ENCODE results near the gene CAMKMT. TPM values are rescaled to one million over a fixed set of nuclear protein-coding genes. Genes with fewer than 3 reads are reported as not detected.

CAMKMT gene
- polyA plus RNA-seq, 3 donors: 4.7 to 7.8 (median 7.0) TPM

- Histone ChIP-seq H3K4me3 (replicated peaks in 1 of 3; ENCODE audit: low read depth in 2 of 3, low read length in 3 of 3) (no peak overlapping the region), H3K79me2 (ENCODE audit: insufficient read depth, low read length) (no peaks in the 10 kb centered on the region), H3K9ac (ENCODE audit: insufficient read depth, low read length, poor library complexity, severe bottlenecking) (no peak overlapping the region), H2AFZ (ENCODE audit: insufficient read depth, low read depth, low read length, poor library complexity, severe bottlenecking) (no peak overlapping the region), H3K36me3 (replicated peaks in 1 of 2; ENCODE audit: control insufficient read depth in 1 of 2, insufficient read depth in 2 of 2, low read length in 2 of 2) (no peaks in the 10 kb centered on the region), H3K27ac (ENCODE audit: low read depth in 1 of 2, low read length in 2 of 2) (no peak overlapping the region), H3K9me3 (replicated peaks in 1 of 2; ENCODE audit: control insufficient read depth in 1 of 2, insufficient read depth in 1 of 2, low read length in 2 of 2) (peaks cover 13 to 24% of the 10 kb centered on the region in 2 donors), H3K27me3 (ENCODE audit: control insufficient read depth in 2 of 2, insufficient read depth in 2 of 2, low read length in 2 of 2) (no peaks in the 10 kb centered on the region), H3K4me1 (ENCODE audit: control insufficient read depth in 1 of 2, insufficient read depth in 2 of 2, low read length in 2 of 2) (peaks cover 3 to 6% of the 10 kb centered on the region in 2 donors), H4K20me1 (ENCODE audit: insufficient read depth, low read length) (no peaks in the 10 kb centered on the region), H3K4me2 (replicated peaks; ENCODE audit: extremely low read depth, low read length, poor library complexity, severe bottlenecking) (no peak overlapping the region)
- Mint-ChIP-seq H3K4me1 (peaks cover 16% of the 10 kb centered on the region), H3K27ac (peak overlapping the region in 1 of 7 donors; percentile 1), H3K27me3 (ENCODE audit: low read depth in 3 of 3) (peaks cover 0 to 2% (median 0%) of the 10 kb centered on the region in 3 donors), H3K9me3 (peaks cover 13 to 30% (median 25%) of the 10 kb centered on the region in 7 donors), H3K4me3 (no peak overlapping the region), H3K36me3 (no peaks in the 10 kb centered on the region)
- no peak for DNase-seq
- intact Hi-C loops (cut with micrococcal nuclease): no loop called here
- no peak for TF ChIP-seq CTCF (IDR thresholded peaks at IDR 0.05)
- no CpG with 5 or more reads among the region's 1 CpG for WGBS (ENCODE audit: insufficient coverage)
Measured at GRCh38 chr2:44524347-44524926, 162.7 kb downstream of the CAMKMT start.

- Mint-ChIP-seq H3K9me3 (peaks cover 8 to 24% (median 14%) of the 10 kb centered on the region in 7 donors), H3K27ac (no peak overlapping the region), H3K4me1 (peaks cover 16% of the 10 kb centered on the region), H3K4me3 (no peak overlapping the region), H3K36me3 (no peaks in the 10 kb centered on the region), H3K27me3 (ENCODE audit: low read depth in 3 of 3) (peaks cover 0 to under 1% (median 0%) of the 10 kb centered on the region in 3 donors)
- DNase-seq: no peak
- Histone ChIP-seq H3K4me1 (ENCODE audit: control insufficient read depth in 1 of 2, insufficient read depth in 2 of 2, low read length in 2 of 2) (peaks cover 3 to 6% of the 10 kb centered on the region in 2 donors), H2AFZ (ENCODE audit: insufficient read depth, low read depth, low read length, poor library complexity, severe bottlenecking) (no peak overlapping the region), H3K36me3 (replicated peaks in 1 of 2; ENCODE audit: control insufficient read depth in 1 of 2, insufficient read depth in 2 of 2, low read length in 2 of 2) (no peaks in the 10 kb centered on the region), H3K9ac (ENCODE audit: insufficient read depth, low read length, poor library complexity, severe bottlenecking) (no peak overlapping the region), H3K4me2 (replicated peaks; ENCODE audit: extremely low read depth, low read length, poor library complexity, severe bottlenecking) (no peak overlapping the region), H3K79me2 (ENCODE audit: insufficient read depth, low read length) (no peaks in the 10 kb centered on the region), H3K4me3 (replicated peaks in 1 of 3; ENCODE audit: low read depth in 2 of 3, low read length in 3 of 3) (no peak overlapping the region), H4K20me1 (ENCODE audit: insufficient read depth, low read length) (no peaks in the 10 kb centered on the region), H3K27me3 (ENCODE audit: control insufficient read depth in 2 of 2, insufficient read depth in 2 of 2, low read length in 2 of 2) (no peaks in the 10 kb centered on the region), H3K9me3 (replicated peaks in 1 of 2; ENCODE audit: control insufficient read depth in 1 of 2, insufficient read depth in 1 of 2, low read length in 2 of 2) (peaks cover 9 to 15% of the 10 kb centered on the region in 2 donors), H3K27ac (ENCODE audit: low read depth in 1 of 2, low read length in 2 of 2) (no peak overlapping the region)
- intact Hi-C loops (cut with micrococcal nuclease): no loop called here
- no peak for TF ChIP-seq CTCF (IDR thresholded peaks at IDR 0.05)
- WGBS (ENCODE audit: insufficient coverage): 100% methylated on average over 2 of the region's 4 CpGs
Measured at GRCh38 chr2:44526352-44526751, 164.6 kb downstream of the CAMKMT start.
